Measurements from ENCODE around the gene HEMK1. TPM values are rescaled to one million over a fixed set of nuclear protein-coding genes. Genes with fewer than 3 reads are reported as not detected.

The HEMK1 gene
- total RNA-seq, 2 donors from 2014 or later: 24.1 to 25.8 TPM

- Histone ChIP-seq H3K27ac (ENCODE audit: low read depth, low read length) (no peak overlapping the region), H3K36me3 (ENCODE audit: control insufficient read depth, insufficient read depth, low read length) (peaks cover 23% of the 10 kb centered on the region), H3K9ac (ENCODE audit: extremely low read depth, low read length, poor library complexity, severe bottlenecking) (no peak overlapping the region), H3K9me3 (ENCODE audit: control insufficient read depth, low read length) (no peaks in the 10 kb centered on the region), H3K4me3 (ENCODE audit: low read length) (no peak overlapping the region), H3K4me1 (ENCODE audit: control insufficient read depth, insufficient read depth, low read length) (no peaks in the 10 kb centered on the region), H3K27me3 (ENCODE audit: control insufficient read depth, insufficient read depth, low read length, poor library complexity, severe bottlenecking) (no peaks in the 10 kb centered on the region)
- Mint-ChIP-seq H3K4me3 (no peak overlapping the region), H3K27me3 (ENCODE audit: insufficient read depth) (no peaks in the 10 kb centered on the region), H3K9me3 (no peaks in the 10 kb centered on the region), H3K4me1 (no peaks in the 10 kb centered on the region), H3K27ac (no peak overlapping the region), H3K36me3 (ENCODE audit: low read depth) (peaks cover 6% of the 10 kb centered on the region)
- TF ChIP-seq, protein P1, sequence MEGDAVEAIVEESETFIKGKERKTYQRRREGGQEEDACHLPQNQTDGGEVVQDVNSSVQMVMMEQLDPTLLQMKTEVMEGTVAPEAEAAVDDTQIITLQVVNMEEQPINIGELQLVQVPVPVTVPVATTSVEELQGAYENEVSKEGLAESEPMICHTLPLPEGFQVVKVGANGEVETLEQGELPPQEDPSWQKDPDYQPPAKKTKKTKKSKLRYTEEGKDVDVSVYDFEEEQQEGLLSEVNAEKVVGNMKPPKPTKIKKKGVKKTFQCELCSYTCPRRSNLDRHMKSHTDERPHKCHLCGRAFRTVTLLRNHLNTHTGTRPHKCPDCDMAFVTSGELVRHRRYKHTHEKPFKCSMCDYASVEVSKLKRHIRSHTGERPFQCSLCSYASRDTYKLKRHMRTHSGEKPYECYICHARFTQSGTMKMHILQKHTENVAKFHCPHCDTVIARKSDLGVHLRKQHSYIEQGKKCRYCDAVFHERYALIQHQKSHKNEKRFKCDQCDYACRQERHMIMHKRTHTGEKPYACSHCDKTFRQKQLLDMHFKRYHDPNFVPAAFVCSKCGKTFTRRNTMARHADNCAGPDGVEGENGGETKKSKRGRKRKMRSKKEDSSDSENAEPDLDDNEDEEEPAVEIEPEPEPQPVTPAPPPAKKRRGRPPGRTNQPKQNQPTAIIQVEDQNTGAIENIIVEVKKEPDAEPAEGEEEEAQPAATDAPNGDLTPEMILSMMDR (conservative IDR thresholded peaks at IDR 0.05): no peak
- DNase-seq: no peak
- WGBS, 2 experiments (ENCODE audit: insufficient coverage in 1 of 2, insufficient read length in 1 of 2): 87% methylated on average over 2 of the region's 2 CpGs; no CpG with 5 or more reads in 1 of the 2 experiments
These were observed 8.0 kb downstream of the HEMK1 start for GRCh38 chr3:50577348-50577747.

DNA sequence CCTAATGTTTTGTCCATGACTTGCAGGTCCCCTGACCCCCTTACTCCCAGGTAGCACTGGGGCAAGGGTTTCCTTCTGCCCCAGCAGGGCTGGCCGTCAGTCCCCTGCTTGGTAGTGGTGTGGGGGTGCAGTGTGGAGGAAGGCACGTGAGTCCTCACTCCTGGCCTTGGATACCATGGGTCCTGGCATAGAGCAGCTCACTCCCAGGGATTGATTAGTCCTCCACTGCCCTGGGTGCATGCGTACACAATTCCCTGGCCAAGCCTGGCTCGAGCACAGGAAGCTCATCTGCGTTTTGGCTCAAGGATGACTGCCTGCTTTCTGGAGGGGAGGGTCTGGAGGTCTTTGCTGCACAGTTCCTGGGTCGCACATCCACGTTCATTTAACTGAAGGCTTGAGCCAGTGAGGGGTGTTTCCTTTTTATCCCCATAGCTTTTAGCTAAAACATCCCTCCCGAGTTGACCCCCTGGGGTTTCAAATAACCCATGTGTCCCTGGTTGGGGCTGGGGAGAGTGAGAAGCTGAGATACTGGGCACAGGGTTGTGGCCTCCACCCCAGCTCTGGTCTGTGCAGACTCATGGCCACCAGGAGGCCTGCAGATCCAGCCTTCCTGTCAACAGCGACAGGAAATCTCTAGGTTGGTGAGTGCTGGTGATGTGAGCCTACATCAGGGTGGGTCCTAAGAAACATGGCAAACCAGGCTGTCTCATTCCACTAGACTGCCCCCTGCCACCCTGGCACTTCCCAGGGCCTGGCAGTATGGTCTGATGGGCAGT, 11.5 kb downstream of the HEMK1 start:
- no peaks in the 10 kb centered on the region for H3K27me3 Mint-ChIP-seq (ENCODE audit: insufficient read depth)
- H3K4me3 Mint-ChIP-seq: no peak overlapping the region
- peaks cover 17% of the 10 kb centered on the region for H3K36me3 ChIP-seq (ENCODE audit: control insufficient read depth, insufficient read depth, low read length)
- H3K27ac Mint-ChIP-seq: no peak overlapping the region
- TF ChIP-seq, protein P1 (conservative IDR thresholded peaks at IDR 0.05): peak; percentile 41
- H3K9me3 ChIP-seq (ENCODE audit: control insufficient read depth, low read length): no peaks in the 10 kb centered on the region
- no peaks in the 10 kb centered on the region for H3K9me3 Mint-ChIP-seq
- 92 to 97% methylated on average over 5 to 9 of the region's 9 CpGs for WGBS, 2 experiments (ENCODE audit: insufficient coverage in 1 of 2, insufficient read length in 1 of 2)
- peaks cover 6% of the 10 kb centered on the region for H3K36me3 Mint-ChIP-seq (ENCODE audit: low read depth)
- H3K4me1 Mint-ChIP-seq: no peaks in the 10 kb centered on the region
- peaks cover 2% of the 10 kb centered on the region for H3K4me1 ChIP-seq (ENCODE audit: control insufficient read depth, insufficient read depth, low read length)
- H3K27me3 ChIP-seq (ENCODE audit: control insufficient read depth, insufficient read depth, low read length, poor library complexity, severe bottlenecking): no peaks in the 10 kb centered on the region
- no peak overlapping the region for H3K27ac ChIP-seq (ENCODE audit: low read depth, low read length)
- H3K9ac ChIP-seq (ENCODE audit: extremely low read depth, low read length, poor library complexity, severe bottlenecking): no peak overlapping the region
- no peak for DNase-seq
- H3K4me3 ChIP-seq (ENCODE audit: low read length): no peak overlapping the region

GRCh38 chr3:50581459-50581842, 12.1 kb downstream of the HEMK1 start:
- DNase-seq: no peak
- no peak overlapping the region for H3K27ac ChIP-seq (ENCODE audit: low read depth, low read length)
- no peaks in the 10 kb centered on the region for H3K9me3 ChIP-seq (ENCODE audit: control insufficient read depth, low read length)
- H3K27me3 Mint-ChIP-seq (ENCODE audit: insufficient read depth): no peaks in the 10 kb centered on the region
- H3K27ac Mint-ChIP-seq: no peak overlapping the region
- no peaks in the 10 kb centered on the region for H3K9me3 Mint-ChIP-seq
- H3K36me3 ChIP-seq (ENCODE audit: control insufficient read depth, insufficient read depth, low read length): peaks cover 17% of the 10 kb centered on the region
- TF ChIP-seq, protein P1 (conservative IDR thresholded peaks at IDR 0.05): no peak
- 98 to 100% methylated on average over 2 of the region's 2 CpGs for WGBS, 2 experiments (ENCODE audit: insufficient coverage in 1 of 2, insufficient read length in 1 of 2)
- H3K4me1 Mint-ChIP-seq: no peaks in the 10 kb centered on the region
- no peak overlapping the region for H3K9ac ChIP-seq (ENCODE audit: extremely low read depth, low read length, poor library complexity, severe bottlenecking)
- no peak overlapping the region for H3K4me3 Mint-ChIP-seq
- peaks cover 2% of the 10 kb centered on the region for H3K4me1 ChIP-seq (ENCODE audit: control insufficient read depth, insufficient read depth, low read length)
- H3K27me3 ChIP-seq (ENCODE audit: control insufficient read depth, insufficient read depth, low read length, poor library complexity, severe bottlenecking): no peaks in the 10 kb centered on the region
- H3K4me3 ChIP-seq (ENCODE audit: low read length): no peak overlapping the region
- H3K36me3 Mint-ChIP-seq (ENCODE audit: low read depth): peaks cover 4% of the 10 kb centered on the region

Data from endodermal cell (in vitro differentiated cells).